A172 (cell line): Measurements from ENCODE around the gene GLT8D2. TPM values are rescaled to one million over a fixed set of nuclear protein-coding genes. Genes with fewer than 3 reads are reported as not detected.

Experiments used
- DNase-seq: peaks from one replicate; pipeline ENCODE4 v3.0.0-alpha.2; 2015; ENCODE audit warnings: low spot score
- total RNA-seq: library from RNA; depleted of rRNA; stranded (reverse); fragments of >200 nt; shearing (Covaris generic); gene quantifications from 2 replicates; pipeline ENCODE4 v1.2.3, GENCODE V29; 2014; rRNA removed

GLT8D2 gene, protein sequence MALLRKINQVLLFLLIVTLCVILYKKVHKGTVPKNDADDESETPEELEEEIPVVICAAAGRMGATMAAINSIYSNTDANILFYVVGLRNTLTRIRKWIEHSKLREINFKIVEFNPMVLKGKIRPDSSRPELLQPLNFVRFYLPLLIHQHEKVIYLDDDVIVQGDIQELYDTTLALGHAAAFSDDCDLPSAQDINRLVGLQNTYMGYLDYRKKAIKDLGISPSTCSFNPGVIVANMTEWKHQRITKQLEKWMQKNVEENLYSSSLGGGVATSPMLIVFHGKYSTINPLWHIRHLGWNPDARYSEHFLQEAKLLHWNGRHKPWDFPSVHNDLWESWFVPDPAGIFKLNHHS
- total RNA-seq, result 2.7 and 3.3 TPM in 2 replicates

DNA sequence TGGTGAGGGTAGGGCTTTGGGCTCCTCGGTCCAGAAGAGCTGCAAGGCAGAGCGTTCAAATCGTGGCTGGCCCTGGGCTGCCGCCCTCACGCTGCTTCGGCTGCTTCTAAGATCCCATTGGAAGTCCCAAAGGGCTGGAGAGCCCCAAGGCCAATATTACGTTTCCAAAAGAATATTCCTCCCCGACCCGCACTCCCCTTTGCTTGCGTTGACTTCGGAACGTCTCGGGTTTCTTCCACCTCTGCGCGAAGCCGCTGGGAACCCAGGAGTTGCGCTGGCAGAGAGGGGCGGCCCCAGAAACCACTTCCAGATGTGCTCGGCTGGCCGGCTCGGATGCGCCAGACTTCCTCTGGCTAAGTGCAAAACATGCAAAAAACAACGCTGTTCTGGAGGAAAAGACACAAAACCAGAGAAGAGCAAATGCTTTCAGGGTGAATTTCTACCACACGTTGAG lies at the start of gene GLT8D2:
TSS of gene GLT8D2 (minus strand) at position 285 of the 454 bp plus-strand sequence. CDS start 30,539 bp downstream, outside the sequence.
- DNase-seq, result no peak

GRCh38 chr12:104097954-104098353 lies 48.0 kb upstream of the GLT8D2 start:
- no peak for DNase-seq

GRCh38 chr12:104095289-104095688 lies 45.3 kb upstream of the GLT8D2 start:
- DNase-seq, result no peak

DNA sequence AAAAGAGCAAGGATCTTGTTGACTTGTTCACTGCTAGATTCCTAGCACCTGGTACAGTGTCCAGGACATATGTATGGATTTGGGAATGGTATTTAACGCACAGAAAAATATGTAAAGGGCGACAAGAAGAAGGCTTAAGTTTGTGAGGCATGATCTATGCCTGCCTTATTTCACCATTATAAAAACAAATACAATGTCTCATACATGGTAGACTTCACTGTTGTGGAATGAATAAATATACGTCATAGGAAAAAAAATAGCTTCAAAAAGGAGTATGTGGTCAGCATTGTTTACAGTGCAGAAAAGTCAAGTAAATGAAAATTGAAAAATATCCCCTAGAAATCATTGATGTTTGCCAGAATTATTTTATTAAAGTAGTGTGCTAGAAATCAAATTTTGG lies 44.3 kb upstream of the GLT8D2 start:
- no peak for DNase-seq

- DNase-seq, result no peak
Observed at GRCh38 chr12:104091136-104091535, 41.1 kb upstream of the GLT8D2 start.

GRCh38 chr12:104090685-104091084 lies 40.7 kb upstream of the GLT8D2 start:
- no peak for DNase-seq

DNA sequence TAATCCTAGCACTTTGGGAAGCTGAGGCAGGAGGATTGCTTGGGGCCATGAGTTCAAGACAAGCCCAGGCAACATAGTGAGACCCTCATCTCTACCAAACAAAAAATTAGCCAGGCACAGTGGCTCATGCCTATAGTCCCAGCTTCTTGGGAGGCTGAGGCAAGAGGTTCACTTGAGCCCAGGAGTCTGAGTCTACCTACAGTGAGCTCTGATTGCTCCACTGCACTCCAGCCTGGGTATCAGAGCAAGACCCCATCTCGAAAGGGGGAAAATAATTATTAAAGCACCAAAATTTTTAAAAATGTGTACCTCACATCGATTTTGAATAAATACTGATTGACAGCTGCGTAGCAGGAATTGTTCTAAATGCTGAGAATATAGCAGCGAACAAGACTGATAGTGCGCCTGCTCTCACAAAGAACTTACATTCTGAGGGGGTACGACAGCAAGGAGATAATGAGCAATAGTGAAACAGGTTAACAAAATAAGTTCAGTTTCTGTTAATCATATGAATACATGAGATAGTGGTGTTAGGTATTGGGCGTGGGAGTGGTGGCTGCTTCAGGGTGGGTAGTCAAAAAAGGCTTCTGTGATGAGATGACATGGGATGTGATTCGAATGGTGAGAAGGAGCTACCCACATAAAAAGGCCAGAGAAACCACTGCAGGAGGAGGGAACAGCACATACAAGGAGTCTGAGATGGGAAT lies 33.9 kb upstream of the GLT8D2 start:
- no peak for DNase-seq

- no peak for DNase-seq
Observed at GRCh38 chr12:104080764-104081163, 30.8 kb upstream of the GLT8D2 start.

- no peak for DNase-seq
Observed at GRCh38 chr12:104079024-104079423, 29.0 kb upstream of the GLT8D2 start.

DNA sequence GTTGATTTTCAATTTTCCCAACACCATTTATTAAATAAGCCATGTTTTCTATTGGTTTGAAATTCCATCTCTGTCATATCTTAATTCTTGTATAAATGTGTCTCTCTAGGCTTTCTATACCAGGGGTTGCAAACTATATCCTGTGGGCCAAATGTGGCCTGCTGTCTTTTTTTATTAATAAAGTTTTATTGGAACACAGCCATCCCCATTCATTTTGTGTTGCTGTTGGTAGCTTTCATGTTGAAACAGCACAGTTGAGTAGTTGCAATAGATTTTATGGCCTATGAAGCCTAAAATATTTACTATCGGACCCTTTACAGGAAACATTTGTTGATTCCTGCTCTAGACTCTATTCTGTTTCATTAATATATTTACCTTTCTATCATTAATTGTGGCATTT lies 23.7 kb upstream of the GLT8D2 start:
- no peak for DNase-seq

DNA sequence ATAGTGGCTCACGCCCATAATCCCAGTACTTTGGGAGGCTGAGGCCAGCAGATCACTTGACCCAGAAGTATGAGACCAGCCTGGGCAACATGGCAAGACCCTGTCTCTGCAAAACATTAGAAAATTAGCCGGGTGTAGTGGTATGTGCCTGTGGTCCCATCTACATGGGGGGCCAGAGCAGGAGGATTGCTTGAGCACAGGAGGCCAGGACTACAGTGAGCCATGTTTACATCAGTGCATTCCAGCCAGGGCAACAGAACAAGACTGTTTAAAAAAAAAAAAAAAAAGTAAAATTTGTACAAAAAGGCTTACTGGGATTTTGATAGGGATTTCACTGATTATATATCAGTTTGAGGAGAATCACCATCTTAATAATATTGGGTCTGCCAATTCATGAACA lies 22.1 kb upstream of the GLT8D2 start:
- DNase-seq, result no peak

GRCh38 chr12:104064842-104065427 lies 14.9 kb upstream of the GLT8D2 start:
- DNase-seq, result no peak

- peak; percentile 75 for DNase-seq
Observed at GRCh38 chr12:104064031-104064841, 14.2 kb upstream of the GLT8D2 start, which contains the start of gene HCFC2. Gene HCFC2 (plus strand): TSS chr12:104064531. CDS start chr12:104064561, 30 bp downstream.

- DNase-seq, result peak; percentile 25
Observed at GRCh38 chr12:104063712-104064030, 13.7 kb upstream of the GLT8D2 start.

GRCh38 chr12:104060791-104061190 lies 10.8 kb upstream of the GLT8D2 start:
- no peak for DNase-seq

DNA sequence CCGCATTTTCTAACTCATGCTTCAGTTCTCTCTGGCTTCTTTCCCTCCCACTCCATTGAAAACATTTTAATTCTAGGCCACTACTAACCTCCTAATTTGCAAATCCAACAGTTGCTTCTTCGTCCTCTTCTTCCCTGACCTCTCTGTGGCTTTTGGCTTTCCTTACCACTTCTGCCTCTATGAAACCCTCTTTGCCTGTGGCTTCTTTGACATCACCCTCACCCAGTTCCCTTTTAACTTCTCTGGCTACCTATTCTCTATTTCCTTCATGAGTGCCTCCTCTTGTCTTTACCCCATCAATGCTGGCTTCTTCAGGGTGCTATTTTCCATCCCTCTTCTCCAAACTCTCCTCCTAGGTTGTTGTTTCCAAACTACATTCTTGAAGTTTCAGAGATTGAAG lies 10.0 kb upstream of the GLT8D2 start:
- no peak for DNase-seq

DNA sequence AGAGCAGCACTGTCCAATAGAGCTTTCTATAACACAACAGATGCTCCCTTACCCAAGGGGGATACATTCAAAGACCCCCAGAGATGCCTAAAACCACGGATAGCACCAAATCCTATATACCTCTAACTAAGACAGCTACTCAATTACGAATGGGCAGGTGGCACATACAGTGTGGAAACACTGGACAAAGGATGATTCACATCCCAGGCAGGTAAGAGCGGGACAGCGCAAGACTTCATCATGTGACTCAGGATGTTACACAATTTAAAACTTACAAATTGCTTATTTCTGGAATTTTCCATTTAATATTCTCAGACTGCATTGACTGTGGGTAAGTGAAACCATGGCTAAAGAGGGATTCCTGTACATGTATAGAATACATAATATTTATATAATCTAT lies 8.8 kb upstream of the GLT8D2 start:
- no peak for DNase-seq

- no peak for DNase-seq
Observed at GRCh38 chr12:104057771-104058197, 7.8 kb upstream of the GLT8D2 start.

DNA sequence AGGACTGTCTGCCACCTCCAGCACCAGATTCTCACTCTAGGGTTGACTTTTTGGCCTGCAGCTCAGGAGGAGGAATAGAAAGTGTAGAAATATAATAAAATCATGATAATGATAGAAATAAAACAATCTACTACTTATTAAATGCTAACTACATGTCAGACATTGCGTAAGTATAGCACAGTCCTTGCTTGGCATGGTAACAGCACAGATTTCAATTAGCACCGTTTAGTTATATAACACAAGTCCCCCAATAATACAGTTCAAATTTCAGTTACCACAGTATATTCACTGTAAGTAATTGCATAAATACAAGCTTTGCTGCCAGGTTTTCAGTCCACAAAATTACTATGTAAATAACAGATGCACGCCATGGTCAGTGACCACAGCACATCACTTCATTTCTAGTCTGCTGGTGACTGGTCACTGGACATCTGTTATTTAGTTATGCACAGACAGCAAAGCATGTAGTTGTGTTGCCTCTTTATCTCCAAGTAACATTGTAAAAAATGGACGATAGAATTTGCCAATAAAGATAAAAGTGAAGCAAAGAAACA lies 6.5 kb upstream of the GLT8D2 start:
- no peak for DNase-seq

DNA sequence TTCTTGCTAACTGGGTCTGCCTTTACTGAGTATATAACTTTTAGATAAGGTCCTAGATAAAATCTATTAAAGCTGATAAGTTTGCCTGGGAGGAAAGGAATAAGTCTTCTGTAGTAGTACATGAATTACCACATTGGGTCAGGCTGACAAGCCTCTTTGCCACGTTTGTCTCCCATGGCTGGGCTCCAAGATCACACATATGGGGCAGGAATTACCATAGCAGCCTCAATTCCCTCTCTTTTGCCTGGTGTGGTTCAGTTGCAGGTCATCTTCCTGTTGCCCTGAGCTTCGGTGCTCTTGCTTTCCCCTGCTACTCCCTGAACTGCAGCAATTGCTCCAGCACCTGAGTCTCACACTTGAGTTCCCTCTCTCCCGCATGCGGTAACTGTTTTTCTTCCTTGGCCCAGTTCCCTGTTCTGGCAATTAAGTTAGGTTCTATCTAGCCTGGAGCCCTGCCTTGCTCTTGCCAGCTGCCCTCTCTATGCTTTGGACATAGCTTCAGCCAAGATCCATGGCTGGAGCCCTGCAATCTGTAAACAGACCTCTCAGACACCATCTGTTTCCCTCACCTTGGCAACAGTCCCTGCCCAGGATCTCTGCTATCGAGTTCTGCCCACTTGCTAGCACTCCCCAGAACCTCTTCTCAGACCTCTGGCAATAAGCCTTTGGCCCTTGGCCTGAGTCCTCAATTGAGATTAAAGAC lies 5.8 kb upstream of the GLT8D2 start:
- DNase-seq, result no peak
